SKM-1 (cell line): ENCODE data around the gene NTHL1.

Source experiments
- DNase-seq: peaks from one replicate; lab custom pipeline; 2025; ENCODE audit not compliant: unreplicated experiment; lab: John Stamatoyannopoulos, UW

NTHL1 gene

GRCh38 chr16:1998360-1998835, 49.2 kb downstream of the NTHL1 start:
- no peak for DNase-seq

- DNase-seq: no peak
Measured at GRCh38 chr16:1997494-1998359, 49.9 kb downstream of the NTHL1 start.

- DNase-seq: no peak
Measured at GRCh38 chr16:1993731-1994131, 53.9 kb downstream of the NTHL1 start.

GRCh38 chr16:1992704-1993317, 54.8 kb downstream of the NTHL1 start:
- no peak for DNase-seq

GRCh38 chr16:1991948-1992703, 55.5 kb downstream of the NTHL1 start:
- peak; percentile 73 for DNase-seq

GRCh38 chr16:1991588-1991947, 56.1 kb downstream of the NTHL1 start:
- DNase-seq: no peak

GRCh38 chr16:1991135-1991551, 56.5 kb downstream of the NTHL1 start:
- no peak for DNase-seq

GRCh38 chr16:1990351-1991134, 57.1 kb downstream of the NTHL1 start:
- no peak for DNase-seq

- no peak for DNase-seq
Measured at GRCh38 chr16:1990101-1990350, 57.6 kb downstream of the NTHL1 start.
